SHP77 treated with DMSO at 0.1 percent for 48 hours (cell line): ENCODE results near the gene ARFGEF3.

Experiments used
- DNase-seq: peaks from one replicate; lab custom pipeline; 2025; lab: John Stamatoyannopoulos, UW

Gene ARFGEF3

GRCh38 chr6:138307816-138308730 lies 146.3 kb downstream of the ARFGEF3 start:
- no peak for DNase-seq

GRCh38 chr6:138308731-138309110 lies 147.0 kb downstream of the ARFGEF3 start:
- DNase-seq: no peak

GRCh38 chr6:138309695-138310094 lies 148.0 kb downstream of the ARFGEF3 start:
- DNase-seq: no peak

- DNase-seq: peak; percentile 48
Measured at GRCh38 chr6:138310294-138310693, 148.6 kb downstream of the ARFGEF3 start.

- no peak for DNase-seq
Measured at GRCh38 chr6:138310821-138311220, 149.1 kb downstream of the ARFGEF3 start.

- DNase-seq: no peak
Measured at GRCh38 chr6:138311268-138311667, 149.5 kb downstream of the ARFGEF3 start.

GRCh38 chr6:138318741-138319375 lies 157.1 kb downstream of the ARFGEF3 start:
- DNase-seq: no peak

- DNase-seq: no peak
Measured at GRCh38 chr6:138321934-138322333, 160.2 kb downstream of the ARFGEF3 start.

GRCh38 chr6:138323821-138324220 lies 162.1 kb downstream of the ARFGEF3 start:
- no peak for DNase-seq

- DNase-seq: no peak
Measured at GRCh38 chr6:138328210-138328609, 166.5 kb downstream of the ARFGEF3 start.

GRCh38 chr6:138330763-138331162 lies 169.0 kb downstream of the ARFGEF3 start:
- DNase-seq: no peak

GRCh38 chr6:138331444-138331843 lies 169.7 kb downstream of the ARFGEF3 start:
- no peak for DNase-seq

- no peak for DNase-seq
Measured at GRCh38 chr6:138331984-138332383, 170.2 kb downstream of the ARFGEF3 start.

- DNase-seq: no peak
Measured at GRCh38 chr6:138334000-138334399, 172.3 kb downstream of the ARFGEF3 start.

GRCh38 chr6:138334963-138335362 lies 173.2 kb downstream of the ARFGEF3 start:
- no peak for DNase-seq

- no peak for DNase-seq
Measured at GRCh38 chr6:138336221-138336620, 174.5 kb downstream of the ARFGEF3 start.

- no peak for DNase-seq
Measured at GRCh38 chr6:138337076-138337475, 175.3 kb downstream of the ARFGEF3 start.

GRCh38 chr6:138339024-138339423 lies 177.3 kb downstream of the ARFGEF3 start:
- no peak for DNase-seq

GRCh38 chr6:138341176-138341575 lies 179.4 kb downstream of the ARFGEF3 start:
- DNase-seq: no peak

GRCh38 chr6:138343112-138343511 lies 181.4 kb downstream of the ARFGEF3 start:
- no peak for DNase-seq

GRCh38 chr6:138345565-138346285 lies 184.0 kb downstream of the ARFGEF3 start:
- no peak for DNase-seq

GRCh38 chr6:138346302-138347195 lies 184.8 kb downstream of the ARFGEF3 start:
- no peak for DNase-seq
